Tibial artery (tissue), 4 donors: ENCODE data around the gene SHOX.

Source experiments
- DNase-seq, 2 donors: peaks; one replicate each; pipeline ENCODE4 v3.0.0-alpha.2; 2019
- H3K27ac ChIP-seq, 2 donors: fragments of 200-600 bp; sonication (generic) in 1 of 2; 1 replicate in 1 of 2; 2 replicates in 1 of 2; pipeline ENCODE4 v1.5.1; 2018 to 2019; ENCODE audit warnings: mild to moderate bottlenecking in 1 of 2
- H3K27me3 ChIP-seq, 2 donors: fragments of 200-600 bp; sonication (generic) in 1 of 2; one replicate each; pipeline versions ENCODE4 v1.5.1 to v1.6.0; 2016 to 2019
- H3K36me3 ChIP-seq, 3 donors: fragments of 200-600 bp; sonication (generic) in 2 of 3; one replicate each; pipeline ENCODE4 v1.5.1; 2016 to 2019; ENCODE audit warnings: mild to moderate bottlenecking in 2 of 3
- H3K4me1 ChIP-seq, 4 donors: fragments of 200-600 bp; sonication (generic) in 2 of 4; 1 replicate in 3 of 4; 2 replicates in 1 of 4; pipeline ENCODE4 v1.5.1; 2016 to 2019
- H3K4me3 ChIP-seq, 2 donors: fragments of 200-600 bp; sonication (generic) in 1 of 2; 1 replicate in 1 of 2; 2 replicates in 1 of 2; pipeline ENCODE4 v1.5.1; 2018 to 2019; ENCODE audit warnings: mild to moderate bottlenecking in 2 of 2
- H3K9me3 ChIP-seq, 3 donors: fragments of 200-600 bp; sonication (generic) in 1 of 3; one replicate each; pipeline ENCODE4 v1.5.1; 2016 to 2019
- CTCF ChIP-seq, 2 experiments: fragments of 200-600 bp in 1 of 2; fragments of 450-650 bp in 1 of 2; IDR thresholded peaks; one replicate each; pipeline ENCODE4 v1.5.1; 2017 to 2019; ENCODE audit warnings: antibody characterized with exemption in 2 of 2, mild to moderate bottlenecking in 1 of 2, moderate library complexity in 1 of 2
- intact Hi-C: fragments of 100-400 bp; cut with DNase I; formaldehyde crosslinking; loops from one replicate; pipeline ENCODE4 v1.15.0; 2023; ENCODE audit warnings: low total_unique reads

SHOX gene

DNA sequence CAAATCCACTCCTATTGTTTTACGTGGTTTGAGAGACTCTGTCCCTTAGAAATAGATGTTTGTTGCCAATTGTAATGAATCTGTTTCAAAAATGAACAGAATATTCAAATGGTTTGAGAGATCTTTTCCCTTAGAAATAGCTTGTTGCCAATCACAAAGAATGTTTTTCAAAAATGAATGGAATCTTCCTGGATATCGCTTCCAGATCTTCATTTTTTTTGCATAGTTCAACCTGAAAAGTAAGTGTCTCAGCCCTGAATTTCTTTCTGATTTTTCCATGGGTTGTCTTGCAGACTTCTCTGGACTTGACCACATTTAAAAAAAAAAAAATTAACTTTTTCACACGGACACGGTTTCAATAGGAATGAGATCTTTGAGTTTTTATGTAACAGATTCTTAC lies 22.7 kb downstream of the SHOX start:
- Histone ChIP-seq H3K4me1 (no peaks in the 10 kb centered on the region), H3K9me3 (no peaks in the 10 kb centered on the region), H3K27me3 (peaks cover 0 to 8% of the 10 kb centered on the region in 2 donors), H3K36me3 (no peaks in the 10 kb centered on the region), H3K4me3 (no peak overlapping the region), H3K27ac (no peak overlapping the region)
- no peak for TF ChIP-seq CTCF (IDR thresholded peaks at IDR 0.05)
- intact Hi-C loops, result no loop called here
- DNase-seq, result no peak

DNA sequence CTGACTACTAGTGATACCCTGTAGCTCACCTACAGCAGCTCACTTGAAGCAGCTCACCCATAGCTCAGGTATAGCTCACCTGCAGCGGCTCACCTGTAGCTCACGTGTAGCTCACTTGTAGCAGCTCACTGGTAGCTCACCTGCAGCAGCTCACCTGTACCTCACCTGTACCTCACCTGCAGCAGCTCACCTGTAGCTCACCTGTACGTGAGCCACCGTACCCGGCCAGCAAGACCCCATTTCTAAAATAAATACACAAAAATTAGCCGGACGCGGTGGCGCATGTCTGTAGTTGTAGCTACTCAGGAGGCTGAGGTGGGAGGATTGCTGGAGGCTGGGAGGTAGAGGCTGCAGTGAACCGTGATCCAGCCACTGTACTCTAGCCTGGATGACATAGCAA lies 30.6 kb downstream of the SHOX start:
- H3K36me3 ChIP-seq, result no peaks in the 10 kb centered on the region
- no peaks in the 10 kb centered on the region for H3K4me1 ChIP-seq
- peaks cover 0 to 11% of the 10 kb centered on the region in 2 donors for H3K27me3 ChIP-seq
- no peaks in the 10 kb centered on the region for H3K9me3 ChIP-seq
- no peak for TF ChIP-seq CTCF (IDR thresholded peaks at IDR 0.05)
- DNase-seq, result peak in 1 of 2 donors; percentile 47
- intact Hi-C loops, result no loop called here
- no peak overlapping the region for H3K4me3 ChIP-seq
- no peak overlapping the region for H3K27ac ChIP-seq

DNA sequence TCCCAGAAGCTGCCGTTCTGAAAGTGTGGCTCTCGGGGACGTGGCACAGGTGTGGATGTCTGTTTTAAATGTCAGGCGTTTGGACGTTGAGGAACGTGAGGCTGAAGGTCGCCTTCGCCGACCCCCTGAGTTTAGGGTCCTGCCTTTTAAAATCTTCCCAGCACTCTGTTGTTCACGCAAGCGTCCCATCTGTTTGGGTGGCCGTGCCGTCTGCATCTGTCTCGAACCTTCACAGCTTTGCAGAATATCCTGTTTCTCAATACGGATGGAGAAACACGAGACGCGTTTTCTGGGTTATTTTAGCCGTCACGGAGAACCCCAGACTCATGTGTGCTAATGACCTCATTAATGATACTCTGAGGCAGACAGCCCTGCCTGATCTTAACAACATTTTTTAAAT lies 31.5 kb downstream of the SHOX start:
- DNase-seq, result no peak
- Histone ChIP-seq H3K9me3 (no peaks in the 10 kb centered on the region), H3K27me3 (peaks cover 0 to 16% of the 10 kb centered on the region in 2 donors), H3K36me3 (no peaks in the 10 kb centered on the region), H3K4me3 (no peak overlapping the region), H3K4me1 (no peaks in the 10 kb centered on the region), H3K27ac (no peak overlapping the region)
- TF ChIP-seq CTCF (IDR thresholded peaks at IDR 0.05), result no peak
- intact Hi-C loops, result no loop called here

DNA sequence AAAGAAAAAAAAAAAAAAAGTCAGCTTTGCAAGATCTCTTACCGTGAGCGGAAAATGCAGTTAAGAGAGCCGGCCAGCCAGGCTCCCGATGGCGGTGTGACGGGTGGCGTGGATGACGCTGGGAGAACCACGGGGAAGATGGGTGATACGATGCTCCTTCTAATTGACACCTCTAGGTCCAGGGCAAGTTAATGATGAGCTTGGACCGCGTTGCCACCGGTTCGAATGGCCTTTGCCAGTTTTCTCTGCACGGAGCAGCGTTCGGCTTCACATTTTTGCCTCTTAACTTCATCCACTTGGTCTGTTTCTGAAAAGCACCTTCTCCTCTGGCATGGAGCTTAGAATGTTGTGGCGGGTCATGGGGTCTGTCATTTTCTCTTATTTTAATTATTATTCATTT lies 33.2 kb downstream of the SHOX start:
- no peak overlapping the region for H3K27ac ChIP-seq
- no peak for DNase-seq
- no peak overlapping the region for H3K4me3 ChIP-seq
- no peaks in the 10 kb centered on the region for H3K36me3 ChIP-seq
- H3K4me1 ChIP-seq, result no peaks in the 10 kb centered on the region
- no peak for TF ChIP-seq CTCF (IDR thresholded peaks at IDR 0.05)
- intact Hi-C loops, result no loop called here
- peaks cover 0 to 16% of the 10 kb centered on the region in 2 donors for H3K27me3 ChIP-seq
- no peaks in the 10 kb centered on the region for H3K9me3 ChIP-seq

GRCh38 chrX:666762-667720 lies 36.5 kb downstream of the SHOX start:
- Histone ChIP-seq H3K27ac (no peak overlapping the region), H3K4me3 (no peak overlapping the region), H3K36me3 (no peaks in the 10 kb centered on the region), H3K9me3 (no peaks in the 10 kb centered on the region), H3K27me3 (peaks cover 0 to 15% of the 10 kb centered on the region in 2 donors), H3K4me1 (no peaks in the 10 kb centered on the region)
- TF ChIP-seq CTCF (IDR thresholded peaks at IDR 0.05), result no peak
- intact Hi-C loops, result no loop called here
- no peak for DNase-seq
